GM23338 (cell line): ENCODE results near the gene DUSP6. TPM values are rescaled to one million over a fixed set of nuclear protein-coding genes. Genes with fewer than 3 reads are reported as not detected.

Experiments
- CREB1 ChIP-seq: fragments of 250-450 bp; sonication (Bioruptor Pico); IDR thresholded peaks from 2 replicates; pipeline ENCODE4 v1.5.0; 2020; ENCODE audit warnings: low read depth, mild to moderate bottlenecking, moderate library complexity
- EZH2phosphoT487 ChIP-seq: fragments of 200-600 bp; sonication (generic); IDR thresholded peaks from one replicate; pipeline ENCODE4 v1.8.1; 2018; ENCODE audit warnings: antibody characterized with exemption; ENCODE audit not compliant: unreplicated experiment
- POLR2AphosphoS5 ChIP-seq: IDR thresholded peaks from 2 replicates; pipeline ENCODE4 v1.6.1; 2016; ENCODE audit warnings: antibody characterized with exemption, low read depth
- REST ChIP-seq: IDR thresholded peaks from one replicate; pipeline ENCODE4 v1.6.1; 2018; ENCODE audit warnings: antibody characterized with exemption; ENCODE audit not compliant: unreplicated experiment
- ZNF114 ChIP-seq: fragments of 250-450 bp; sonication (Bioruptor Pico); IDR thresholded peaks from 2 replicates; pipeline ENCODE4 v1.5.0; 2020; ENCODE audit warnings: mild to moderate bottlenecking, moderate library complexity
- ZNF331 ChIP-seq: fragments of 250-450 bp; sonication (Bioruptor Pico); IDR thresholded peaks from 2 replicates; pipeline ENCODE4 v1.5.0; 2020; ENCODE audit warnings: low read depth, mild to moderate bottlenecking, moderate library complexity
- ZNF462 ChIP-seq: fragments of 250-450 bp; sonication (Bioruptor Pico); IDR thresholded peaks from 2 replicates; pipeline ENCODE4 v1.5.0; 2020; ENCODE audit warnings: mild to moderate bottlenecking, moderate library complexity
- polyA plus RNA-seq: library from polyadenylated mRNA; unstranded; fragments of >200 nt; fragmentation: Nextera tagmentation; extraction: Ambion mirVana; gene quantifications from 2 replicates; pipeline ENCODE4 v1.2.1, GENCODE V29; 2016
- total RNA-seq: library from RNA; depleted of rRNA; stranded (reverse); fragments of >200 nt; shearing (Covaris generic); gene quantifications from 2 replicates; pipeline ENCODE4 v1.2.3, GENCODE V29; 2014
- TF ChIP-seq, protein P1 (sequence below): IDR thresholded peaks from 2 replicates; pipeline ENCODE4 v1.6.1; 2016; ENCODE audit warnings: antibody characterized with exemption

DUSP6 gene
- total and polyA plus RNA-seq, 2 experiments from 2014 or later, result 117 to 191 TPM

DNA sequence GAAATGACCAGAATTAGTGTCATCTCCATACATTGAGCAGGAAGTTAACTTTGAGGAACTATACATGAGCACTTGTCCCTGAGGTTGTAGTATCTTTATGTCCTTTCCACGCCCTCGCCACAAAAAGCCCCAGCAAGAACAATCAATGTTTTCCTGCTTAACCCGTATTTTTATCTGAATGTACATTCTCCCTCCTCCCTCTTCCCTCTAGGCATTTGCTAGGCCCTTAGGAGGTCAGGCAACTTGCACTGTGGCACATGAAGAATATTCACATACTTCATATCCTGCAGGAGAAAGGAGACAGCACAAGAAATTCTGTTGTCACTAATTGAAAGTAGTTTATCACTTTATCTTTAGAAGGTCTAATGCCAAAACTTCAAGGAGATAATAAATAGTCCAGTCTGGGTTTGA, 18.1 kb upstream of the DUSP6 start (continued):
- TF ChIP-seq ZNF462 (CRISPR knock-in tag) (no peak), EZH2phosphoT487 (no peak), REST (no peak), CREB1 (CRISPR knock-in tag) (no peak), POLR2AphosphoS5 (no peak), ZNF114 (CRISPR knock-in tag) (no peak), ZNF331 (CRISPR knock-in tag) (no peak)
- TF ChIP-seq, protein P1, sequence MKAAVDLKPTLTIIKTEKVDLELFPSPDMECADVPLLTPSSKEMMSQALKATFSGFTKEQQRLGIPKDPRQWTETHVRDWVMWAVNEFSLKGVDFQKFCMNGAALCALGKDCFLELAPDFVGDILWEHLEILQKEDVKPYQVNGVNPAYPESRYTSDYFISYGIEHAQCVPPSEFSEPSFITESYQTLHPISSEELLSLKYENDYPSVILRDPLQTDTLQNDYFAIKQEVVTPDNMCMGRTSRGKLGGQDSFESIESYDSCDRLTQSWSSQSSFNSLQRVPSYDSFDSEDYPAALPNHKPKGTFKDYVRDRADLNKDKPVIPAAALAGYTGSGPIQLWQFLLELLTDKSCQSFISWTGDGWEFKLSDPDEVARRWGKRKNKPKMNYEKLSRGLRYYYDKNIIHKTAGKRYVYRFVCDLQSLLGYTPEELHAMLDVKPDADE, result no peak
